ENCODE data around the gene OR52L1.

Gene OR52L1

DNA sequence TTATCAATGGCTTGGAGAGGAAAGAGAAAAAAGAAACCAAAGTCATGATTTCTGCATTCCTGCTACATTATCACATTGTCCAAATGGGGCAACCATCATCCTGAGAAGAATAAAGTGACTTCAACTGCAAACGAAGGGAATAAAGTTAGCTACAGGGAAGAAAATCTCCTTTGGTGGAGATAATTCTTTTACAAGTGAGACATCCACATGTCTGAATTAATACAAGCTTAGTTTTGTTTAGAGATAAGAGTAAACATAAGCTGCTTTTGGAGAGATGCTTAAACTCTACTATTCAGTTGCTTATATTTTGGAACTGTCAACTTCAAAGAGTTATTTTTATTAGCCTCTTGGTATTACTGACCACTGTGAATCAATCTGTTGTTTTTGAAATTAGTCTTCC lies at the start of gene OR52L1:
Gene OR52L1, minus strand, starts transcription at position 101 of the 400 bp plus-strand sequence. Its CDS starts 55 bp downstream, at position 46.
- Histone ChIP-seq H3K4me3 (ENCODE audit: low read length) (no peak within 1 kb of the TSS), H3K9ac (ENCODE audit: low read depth, low read length) (no peak within 1 kb of the TSS), H3K36me3 (ENCODE audit: insufficient read depth, low read depth, low read length) (no peaks in the 10 kb centered on the region), H3K27ac (ENCODE audit: low read length) (no peak within 1 kb of the TSS), H3K9me3 (ENCODE audit: insufficient read depth, low read depth, low read length) (peaks cover under 1% of the 10 kb centered on the region; the same call in 1 of the 2 replicates), H3K27me3 (ENCODE audit: insufficient read depth, low read length) (no peaks in the 10 kb centered on the region), H3K4me1 (ENCODE audit: insufficient read depth, low read length) (no peaks in the 10 kb centered on the region)

DNA sequence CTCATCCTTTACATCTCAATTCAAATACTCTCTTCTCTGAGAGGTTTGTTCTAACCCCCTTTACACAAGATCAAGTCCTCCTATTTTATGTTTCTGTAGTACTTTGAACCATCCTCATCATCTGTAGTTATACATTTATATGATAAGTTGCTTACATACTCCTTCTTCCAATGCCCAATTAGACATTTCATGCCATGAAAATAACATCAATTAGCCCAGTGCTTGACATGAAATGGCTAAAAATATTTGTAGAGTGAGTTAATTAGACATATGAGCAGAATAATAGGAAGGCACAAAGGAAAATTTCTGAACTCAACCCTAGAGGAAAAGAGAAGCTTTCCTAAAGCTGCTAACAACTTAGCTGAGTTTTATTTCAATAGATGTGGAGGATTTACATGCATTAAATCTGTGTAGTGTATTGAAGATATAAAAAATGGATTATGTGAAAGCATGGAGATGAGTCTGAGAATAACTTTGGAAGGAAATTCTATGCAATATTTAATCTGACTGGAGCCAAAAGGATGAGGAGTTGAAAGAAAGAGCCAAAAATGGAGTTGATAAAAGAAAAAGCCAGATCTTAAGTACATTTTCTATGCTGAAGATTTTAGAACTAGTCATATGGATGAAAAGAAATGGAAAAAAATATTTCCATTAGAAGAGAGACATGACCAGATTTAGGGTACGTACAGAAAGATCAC lies 44.1 kb upstream of the OR52L1 start, which contains the start of gene OR56A1:
Gene OR56A1, minus strand, starts transcription at position 51 of the 698 bp plus-strand sequence. CDS start 3,066 bp downstream, outside the sequence.
- H3K27me3 ChIP-seq (ENCODE audit: insufficient read depth, low read length) = no peaks in the 10 kb centered on the region
- H3K9ac ChIP-seq (ENCODE audit: low read depth, low read length) = no peak within 1 kb of the TSS
- H3K36me3 ChIP-seq (ENCODE audit: insufficient read depth, low read depth, low read length) = no peaks in the 10 kb centered on the region
- H3K4me3 ChIP-seq (ENCODE audit: low read length) = no peak within 1 kb of the TSS
- H3K4me1 ChIP-seq (ENCODE audit: insufficient read depth, low read length) = no peaks in the 10 kb centered on the region
- H3K9me3 ChIP-seq (ENCODE audit: insufficient read depth, low read depth, low read length) = no peaks in the 10 kb centered on the region
- no peak within 1 kb of the TSS for H3K27ac ChIP-seq (ENCODE audit: low read length)

DNA sequence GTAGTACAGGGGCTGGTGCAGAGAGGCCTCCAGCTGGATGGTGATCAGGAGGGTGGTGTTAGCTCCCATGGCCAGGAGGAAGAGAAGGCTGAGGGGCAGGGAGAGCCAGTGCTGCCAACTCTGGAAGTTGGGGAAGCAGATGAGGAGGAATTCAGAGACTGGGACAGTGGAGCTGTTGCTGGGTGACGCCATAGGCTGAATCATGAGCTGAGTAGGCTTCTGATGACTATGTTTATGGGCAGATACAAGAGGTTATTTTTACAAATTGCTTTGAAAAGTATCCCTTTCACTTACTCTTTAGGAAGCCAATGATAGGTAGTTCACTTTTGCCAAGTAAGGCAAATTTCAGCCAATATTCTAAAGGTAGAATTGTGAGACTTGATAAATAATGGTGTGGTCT lies 40.7 kb upstream of the OR52L1 start:
- Histone ChIP-seq H3K4me1 (ENCODE audit: insufficient read depth, low read length) (no peaks in the 10 kb centered on the region), H3K4me3 (ENCODE audit: low read length) (no peak overlapping the region), H3K9me3 (ENCODE audit: insufficient read depth, low read depth, low read length) (no peaks in the 10 kb centered on the region), H3K36me3 (ENCODE audit: insufficient read depth, low read depth, low read length) (no peaks in the 10 kb centered on the region), H3K27me3 (ENCODE audit: insufficient read depth, low read length) (no peaks in the 10 kb centered on the region), H3K27ac (ENCODE audit: low read length) (no peak overlapping the region), H3K9ac (ENCODE audit: low read depth, low read length) (no peak overlapping the region)

DNA sequence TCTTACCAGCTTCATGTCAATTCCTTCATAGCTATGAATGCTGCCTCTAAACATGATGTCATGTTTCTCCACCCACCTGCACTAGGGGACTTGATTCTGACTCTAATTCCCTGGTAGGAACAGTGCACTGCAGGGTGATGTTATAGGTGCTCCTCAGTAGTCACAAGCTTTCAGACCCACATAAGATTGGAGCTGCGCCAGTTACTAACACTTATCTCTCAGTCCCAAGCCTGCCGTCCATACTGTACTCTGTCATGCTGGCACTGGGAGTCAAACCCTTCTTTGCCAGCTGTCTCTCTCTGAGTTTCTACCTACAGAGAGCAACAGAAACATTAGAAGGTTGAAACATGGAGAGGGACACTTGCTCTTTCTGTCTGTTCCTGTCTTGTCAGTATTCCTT lies 38.3 kb upstream of the OR52L1 start:
- Histone ChIP-seq H3K27ac (ENCODE audit: low read length) (no peak overlapping the region), H3K4me3 (ENCODE audit: low read length) (no peak overlapping the region), H3K9ac (ENCODE audit: low read depth, low read length) (no peak overlapping the region), H3K9me3 (ENCODE audit: insufficient read depth, low read depth, low read length) (no peaks in the 10 kb centered on the region), H3K27me3 (ENCODE audit: insufficient read depth, low read length) (no peaks in the 10 kb centered on the region; the same call in 1 of the 2 replicates), H3K36me3 (ENCODE audit: insufficient read depth, low read depth, low read length) (no peaks in the 10 kb centered on the region), H3K4me1 (ENCODE audit: insufficient read depth, low read length) (no peaks in the 10 kb centered on the region)

DNA sequence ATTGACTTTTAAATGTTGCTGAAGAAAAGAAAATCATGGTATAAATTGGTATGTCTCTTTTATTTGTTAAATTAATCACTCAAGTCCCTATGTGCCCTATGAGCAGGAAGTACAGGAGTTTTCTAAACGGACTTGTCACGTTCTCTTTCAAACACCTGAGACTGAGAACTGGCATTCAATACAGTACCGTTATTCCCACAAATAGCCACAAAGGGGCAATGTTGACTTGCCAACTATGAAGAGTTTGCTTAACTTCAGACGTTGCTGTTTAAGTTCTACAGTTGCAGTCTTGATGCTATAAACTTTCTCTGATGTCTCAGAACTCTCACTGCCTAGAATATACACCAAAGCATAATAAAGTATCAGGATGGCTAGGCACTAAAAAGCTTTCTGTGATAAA lies 36.2 kb upstream of the OR52L1 start:
- no peaks in the 10 kb centered on the region for H3K9me3 ChIP-seq (ENCODE audit: insufficient read depth, low read depth, low read length)
- no peaks in the 10 kb centered on the region for H3K4me1 ChIP-seq (ENCODE audit: insufficient read depth, low read length)
- no peak overlapping the region for H3K27ac ChIP-seq (ENCODE audit: low read length)
- H3K36me3 ChIP-seq (ENCODE audit: insufficient read depth, low read depth, low read length) = no peaks in the 10 kb centered on the region
- H3K9ac ChIP-seq (ENCODE audit: low read depth, low read length) = no peak overlapping the region
- no peaks in the 10 kb centered on the region; the same call in 1 of the 2 replicates for H3K27me3 ChIP-seq (ENCODE audit: insufficient read depth, low read length)
- no peak overlapping the region for H3K4me3 ChIP-seq (ENCODE audit: low read length)

DNA sequence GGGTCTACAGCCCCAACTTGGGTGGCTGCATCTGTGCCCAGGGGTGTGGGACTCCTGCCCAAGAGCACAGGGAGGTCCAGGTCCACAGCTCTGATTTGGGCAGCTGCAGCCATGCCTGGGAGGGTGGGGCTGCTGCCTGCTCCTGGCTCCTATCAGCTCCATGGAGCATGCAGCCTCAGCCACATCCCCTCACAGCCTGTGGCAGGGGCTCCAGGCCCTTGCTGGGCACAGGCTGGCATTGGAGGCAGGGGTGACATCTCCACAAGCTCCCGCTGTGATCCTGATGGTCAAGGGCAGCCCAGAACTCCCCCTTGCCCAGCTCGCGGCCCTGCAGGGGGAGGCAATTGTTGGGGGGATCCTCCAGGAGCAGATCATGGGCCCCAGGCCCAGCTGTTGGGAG lies 26.3 kb upstream of the OR52L1 start:
- Histone ChIP-seq H3K27me3 (ENCODE audit: insufficient read depth, low read length) (no peaks in the 10 kb centered on the region), H3K27ac (ENCODE audit: low read length) (no peak overlapping the region), H3K9ac (ENCODE audit: low read depth, low read length) (no peak overlapping the region), H3K36me3 (ENCODE audit: insufficient read depth, low read depth, low read length) (no peaks in the 10 kb centered on the region), H3K4me3 (ENCODE audit: low read length) (no peak overlapping the region), H3K4me1 (ENCODE audit: insufficient read depth, low read length) (no peaks in the 10 kb centered on the region; the same call in 1 of the 2 replicates), H3K9me3 (ENCODE audit: insufficient read depth, low read depth, low read length) (no peaks in the 10 kb centered on the region)

DNA sequence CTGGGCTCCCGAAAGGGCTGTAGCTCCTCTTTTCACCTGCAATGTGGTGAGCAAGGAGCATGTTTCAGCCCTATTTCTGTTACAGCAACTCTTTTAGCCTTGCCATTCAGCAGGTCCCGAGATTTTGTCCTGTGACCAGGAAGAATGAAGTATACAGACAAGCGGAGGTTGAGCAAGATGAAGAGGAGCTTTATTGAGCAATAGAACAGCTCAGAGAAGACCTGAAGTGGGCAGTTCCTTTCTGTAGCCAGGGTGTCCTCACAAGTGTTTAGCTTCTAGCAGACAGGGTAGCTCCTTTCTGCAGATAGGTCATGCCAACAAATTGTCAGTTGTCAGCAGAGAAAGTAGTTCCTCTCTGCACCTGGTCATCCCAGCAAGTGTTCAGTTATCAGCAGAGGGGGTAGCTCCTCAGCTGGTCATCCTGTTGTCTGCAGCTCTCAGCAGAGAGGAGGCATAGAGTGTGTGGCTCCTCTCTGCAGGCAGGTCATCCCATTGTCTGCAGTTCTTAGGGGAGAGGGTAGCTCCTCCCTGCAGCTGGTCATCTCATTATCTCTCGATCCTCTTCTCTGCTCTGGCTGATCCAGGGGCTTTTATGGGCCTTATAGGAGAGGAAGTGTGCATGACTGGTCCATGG lies 25.4 kb upstream of the OR52L1 start:
- Histone ChIP-seq H3K36me3 (ENCODE audit: insufficient read depth, low read depth, low read length) (no peaks in the 10 kb centered on the region), H3K9me3 (ENCODE audit: insufficient read depth, low read depth, low read length) (no peaks in the 10 kb centered on the region)

DNA sequence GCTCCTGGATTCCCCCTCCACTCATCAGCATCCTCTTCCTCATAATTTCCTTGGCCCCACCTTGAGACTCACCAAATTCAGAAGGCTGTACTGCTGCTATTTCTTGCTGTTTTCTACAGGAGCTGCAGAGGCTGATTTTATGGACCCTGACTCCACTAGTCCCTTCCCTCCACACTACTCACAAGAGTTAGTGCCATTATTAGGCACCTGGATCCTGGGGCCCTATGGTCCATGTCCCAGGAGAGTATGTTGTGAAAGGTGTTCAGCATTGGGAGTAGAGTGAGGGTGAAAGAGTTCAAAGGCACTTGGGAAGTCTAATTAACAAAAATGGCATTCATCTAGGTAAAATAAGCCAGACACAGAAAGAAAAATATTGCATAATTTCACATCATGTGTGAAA lies 20.1 kb upstream of the OR52L1 start, which contains the start of gene OR56A4:
Gene OR56A4, minus strand, starts transcription at position 101 of the 400 bp plus-strand sequence. CDS start 3,954 bp downstream, outside the sequence.
- no peaks in the 10 kb centered on the region for H3K36me3 ChIP-seq (ENCODE audit: insufficient read depth, low read depth, low read length)

More for the DNA sequence above, 25.4 kb upstream of the OR52L1 start:
- Histone ChIP-seq H3K4me1 (ENCODE audit: insufficient read depth, low read length) (no peaks in the 10 kb centered on the region; the same call in 1 of the 2 replicates), H3K27ac (ENCODE audit: low read length) (no peak overlapping the region), H3K27me3 (ENCODE audit: insufficient read depth, low read length) (no peaks in the 10 kb centered on the region), H3K9ac (ENCODE audit: low read depth, low read length) (no peak overlapping the region), H3K4me3 (ENCODE audit: low read length) (no peak overlapping the region)

DNA sequence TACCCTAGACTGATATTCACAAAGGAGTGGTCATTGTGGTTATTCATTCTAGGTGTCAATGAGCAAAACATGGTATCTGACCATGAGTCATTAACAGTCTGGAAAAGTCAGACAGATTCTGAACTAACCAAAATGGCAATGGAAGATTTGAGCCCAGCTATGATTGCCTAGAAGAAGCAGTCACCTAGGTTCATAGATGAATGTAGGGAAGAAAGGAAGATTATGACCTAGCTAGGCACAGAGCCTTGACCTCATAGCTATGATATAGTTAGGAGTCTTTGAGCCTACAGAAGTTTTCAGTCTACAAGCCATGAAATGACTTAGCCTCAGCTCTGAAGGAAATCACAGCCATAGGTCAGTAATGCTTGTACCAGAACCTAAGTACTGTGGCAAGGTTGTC lies 19.6 kb upstream of the OR52L1 start:
- H3K4me1 ChIP-seq (ENCODE audit: insufficient read depth, low read length) = no peaks in the 10 kb centered on the region
- H3K9me3 ChIP-seq (ENCODE audit: insufficient read depth, low read depth, low read length) = no peaks in the 10 kb centered on the region
- H3K36me3 ChIP-seq (ENCODE audit: insufficient read depth, low read depth, low read length) = no peaks in the 10 kb centered on the region
- H3K4me3 ChIP-seq (ENCODE audit: low read length) = no peak overlapping the region
- H3K27ac ChIP-seq (ENCODE audit: low read length) = no peak overlapping the region
- no peaks in the 10 kb centered on the region for H3K27me3 ChIP-seq (ENCODE audit: insufficient read depth, low read length)
- no peak overlapping the region for H3K9ac ChIP-seq (ENCODE audit: low read depth, low read length)

More for the DNA sequence above, 20.1 kb upstream of the OR52L1 start, which contains the start of gene OR56A4:
- H3K4me1 ChIP-seq (ENCODE audit: insufficient read depth, low read length) = no peaks in the 10 kb centered on the region
- no peaks in the 10 kb centered on the region for H3K27me3 ChIP-seq (ENCODE audit: insufficient read depth, low read length)
- H3K4me3 ChIP-seq (ENCODE audit: low read length) = no peak within 1 kb of the TSS
- H3K27ac ChIP-seq (ENCODE audit: low read length) = no peak within 1 kb of the TSS
- no peaks in the 10 kb centered on the region for H3K9me3 ChIP-seq (ENCODE audit: insufficient read depth, low read depth, low read length)
- H3K9ac ChIP-seq (ENCODE audit: low read depth, low read length) = no peak within 1 kb of the TSS

DNA sequence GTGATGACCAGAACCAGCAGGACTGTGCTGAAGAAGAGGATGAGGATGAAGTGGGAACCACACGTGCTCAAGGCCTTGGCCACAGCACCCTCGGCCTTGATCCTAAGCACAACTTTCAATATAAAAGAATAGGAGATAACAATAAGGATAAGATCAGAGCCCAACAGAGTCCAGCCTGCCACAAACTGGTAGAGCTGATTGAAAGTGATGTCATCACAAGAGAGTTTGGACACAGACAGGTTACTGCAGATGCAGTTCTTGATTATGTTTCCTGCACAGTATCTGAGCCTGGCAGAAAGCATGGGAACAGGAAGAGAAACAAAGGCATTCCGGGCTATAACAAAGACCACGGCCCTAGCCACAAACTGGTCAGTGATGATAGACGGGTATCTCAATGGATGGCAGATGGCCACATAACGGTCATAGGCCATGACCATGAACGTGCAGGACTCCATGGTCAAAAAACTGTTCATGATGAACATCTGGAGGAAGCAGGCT lies 15.5 kb upstream of the OR52L1 start:
- H3K9ac ChIP-seq (ENCODE audit: low read depth, low read length) = no peak overlapping the region
- H3K9me3 ChIP-seq (ENCODE audit: insufficient read depth, low read depth, low read length) = no peaks in the 10 kb centered on the region
- H3K36me3 ChIP-seq (ENCODE audit: insufficient read depth, low read depth, low read length) = no peaks in the 10 kb centered on the region
- no peaks in the 10 kb centered on the region for H3K27me3 ChIP-seq (ENCODE audit: insufficient read depth, low read length)
- H3K27ac ChIP-seq (ENCODE audit: low read length) = no peak overlapping the region
- H3K4me3 ChIP-seq (ENCODE audit: low read length) = no peak overlapping the region
- H3K4me1 ChIP-seq (ENCODE audit: insufficient read depth, low read length) = no peaks in the 10 kb centered on the region

DNA sequence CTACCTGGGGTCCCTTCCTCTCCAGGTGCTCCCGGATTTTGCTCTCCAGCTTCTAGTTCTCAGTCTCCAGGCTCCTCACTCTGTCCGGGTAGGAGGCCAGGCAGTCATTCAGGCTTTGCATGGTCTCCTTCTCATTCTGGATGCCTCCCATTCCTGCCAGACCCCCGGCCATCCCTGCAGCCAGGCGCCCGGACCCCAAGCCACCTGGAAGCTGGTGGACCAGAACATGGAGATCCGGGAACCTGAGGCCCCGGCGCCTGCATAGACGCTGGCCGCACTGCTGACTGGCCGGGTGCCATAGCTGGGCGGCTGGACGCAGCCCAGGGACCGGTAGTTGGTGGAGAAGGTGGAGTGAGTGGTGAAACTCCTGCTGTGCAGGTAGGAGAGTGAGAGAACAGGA lies 8.0 kb upstream of the OR52L1 start:
- Histone ChIP-seq H3K4me1 (ENCODE audit: insufficient read depth, low read length) (no peaks in the 10 kb centered on the region), H3K4me3 (ENCODE audit: low read length) (no peak overlapping the region), H3K27ac (ENCODE audit: low read length) (no peak overlapping the region), H3K9me3 (ENCODE audit: insufficient read depth, low read depth, low read length) (no peaks in the 10 kb centered on the region), H3K36me3 (ENCODE audit: insufficient read depth, low read depth, low read length) (no peaks in the 10 kb centered on the region), H3K9ac (ENCODE audit: low read depth, low read length) (no peak overlapping the region), H3K27me3 (ENCODE audit: insufficient read depth, low read length) (no peaks in the 10 kb centered on the region)
